ENCODE measurements around the gene EXOC3L1. TPM values are rescaled to one million over a fixed set of nuclear protein-coding genes. Genes with fewer than 3 reads are reported as not detected.

The EXOC3L1 gene
- total and polyA plus RNA-seq, 2 of the 4 experiments (the other 2 are of a cell fraction): not detected

DNA sequence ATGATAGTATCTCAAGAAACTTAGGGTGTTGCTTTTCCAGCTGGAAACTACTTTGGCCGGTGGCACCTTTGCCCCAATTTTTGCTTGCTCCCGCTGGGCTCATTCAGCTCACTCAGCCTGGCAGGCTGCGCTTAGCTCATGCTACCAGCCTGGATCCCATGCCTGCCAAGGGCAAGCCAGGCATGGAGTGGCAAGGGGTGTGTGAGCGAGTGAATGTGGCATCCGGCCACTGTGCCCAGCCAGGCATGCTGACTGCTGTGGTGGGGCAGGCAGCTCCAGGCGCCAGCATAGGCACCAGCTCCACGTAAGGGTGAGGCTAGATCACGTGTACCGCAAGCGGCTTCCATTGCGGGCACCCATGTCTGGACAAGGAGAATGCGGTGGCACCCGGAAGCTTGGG lies 48.5 kb downstream of the EXOC3L1 start:
- Histone ChIP-seq H3K4me2 (ENCODE audit: low read depth, low read length) (no peak overlapping the region), H3K4me1 (ENCODE audit: control insufficient read depth, insufficient read depth, low read length) (no peaks in the 10 kb centered on the region), H2BK15ac (ENCODE audit: low read depth, low read length) (no peak overlapping the region), H3K79me1 (ENCODE audit: low read depth in 1 of 2, low read length in 2 of 2) (peaks cover 0 to 2% of the 10 kb centered on the region in 2 experiments; a peak in 1 of 4 replicates), H4K8ac (ENCODE audit: low read depth in 2 of 2, low read length in 2 of 2) (no peak overlapping the region), H4K5ac (ENCODE audit: low read depth, low read length) (no peak overlapping the region), H2BK120ac (ENCODE audit: low read depth, low read length) (no peak overlapping the region), H2BK5ac (ENCODE audit: low read depth, low read length, poor library complexity, severe bottlenecking) (no peak overlapping the region), H3K56ac (ENCODE audit: extremely low read depth, insufficient read depth, low read length) (no peak overlapping the region), H3K18ac (ENCODE audit: low read depth, low read length) (no peak overlapping the region), H2BK20ac (ENCODE audit: low read depth, low read length) (no peak overlapping the region), H3K4ac (ENCODE audit: low read depth, low read length) (no peak overlapping the region), H4K91ac (ENCODE audit: insufficient read depth, low read depth, low read length) (no peak overlapping the region), H2AFZ (replicated peaks; ENCODE audit: low read length, poor library complexity) (no peak overlapping the region), H3K9me1 (ENCODE audit: insufficient read depth, low read length) (no peaks in the 10 kb centered on the region; the same call in 1 of the 2 replicates), H3K36me3 (ENCODE audit: control insufficient read depth, insufficient read depth, low read length) (peaks cover 63% of the 10 kb centered on the region), H3K9me3 (ENCODE audit: control insufficient read depth, insufficient read depth, low read length) (no peaks in the 10 kb centered on the region), H2AK5ac (ENCODE audit: low read depth, low read length) (no peak overlapping the region), H2AK9ac (replicated peaks; ENCODE audit: low read depth, low read length, poor library complexity) (no peak overlapping the region), H4K20me1 (ENCODE audit: insufficient read depth, low read length) (no peaks in the 10 kb centered on the region; the same call in 1 of the 2 replicates), H3K27me3 (ENCODE audit: control insufficient read depth, insufficient read depth, low read length) (no peaks in the 10 kb centered on the region), H3K23ac (ENCODE audit: low read depth, low read length) (no peak overlapping the region), H3K4me3 (ENCODE audit: insufficient read depth, low read depth, low read length) (no peak overlapping the region), H3K27ac (ENCODE audit: insufficient read depth, low read length) (no peak overlapping the region), H3K9ac (ENCODE audit: low read depth, low read length) (no peak overlapping the region), H3K14ac (replicated peaks; ENCODE audit: low read depth, low read length) (no peak overlapping the region)
- no TSS peak for BruUV-seq (replicated peaks)
- ATAC-seq (ENCODE audit: low read depth): no peak
- WGBS, 2 experiments (ENCODE audit: extremely low coverage in 2 of 2, insufficient read length in 1 of 2): 98% methylated on average over 7 of the region's 13 CpGs; no CpG with 5 or more reads in 1 of the 2 experiments
- ChIA-PET POLR2A (ENCODE audit: unreplicated experiment) (no interaction called here), CTCF (no interaction called here)
- dilution Hi-C loops (cut with HindIII; ENCODE audit: low sequenced_read_pairs, unreplicated experiment) (no loop called here), intact Hi-C loops (cut with micrococcal nuclease) (no loop called here), in situ Hi-C loops (cut with MboI; ENCODE audit: low sequenced_read_pairs) (no loop called here)
- TF ChIP-seq, protein P1, sequence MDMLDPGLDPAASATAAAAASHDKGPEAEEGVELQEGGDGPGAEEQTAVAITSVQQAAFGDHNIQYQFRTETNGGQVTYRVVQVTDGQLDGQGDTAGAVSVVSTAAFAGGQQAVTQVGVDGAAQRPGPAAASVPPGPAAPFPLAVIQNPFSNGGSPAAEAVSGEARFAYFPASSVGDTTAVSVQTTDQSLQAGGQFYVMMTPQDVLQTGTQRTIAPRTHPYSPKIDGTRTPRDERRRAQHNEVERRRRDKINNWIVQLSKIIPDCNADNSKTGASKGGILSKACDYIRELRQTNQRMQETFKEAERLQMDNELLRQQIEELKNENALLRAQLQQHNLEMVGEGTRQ (IDR thresholded peaks at IDR 0.05; ENCODE audit: low read depth, low read length): no peak
- no peak for TF ChIP-seq MXI1 (IDR thresholded peaks at IDR 0.05; ENCODE audit: borderline replicate concordance, low read depth, low read length)
- TF ChIP-seq, protein P2, sequence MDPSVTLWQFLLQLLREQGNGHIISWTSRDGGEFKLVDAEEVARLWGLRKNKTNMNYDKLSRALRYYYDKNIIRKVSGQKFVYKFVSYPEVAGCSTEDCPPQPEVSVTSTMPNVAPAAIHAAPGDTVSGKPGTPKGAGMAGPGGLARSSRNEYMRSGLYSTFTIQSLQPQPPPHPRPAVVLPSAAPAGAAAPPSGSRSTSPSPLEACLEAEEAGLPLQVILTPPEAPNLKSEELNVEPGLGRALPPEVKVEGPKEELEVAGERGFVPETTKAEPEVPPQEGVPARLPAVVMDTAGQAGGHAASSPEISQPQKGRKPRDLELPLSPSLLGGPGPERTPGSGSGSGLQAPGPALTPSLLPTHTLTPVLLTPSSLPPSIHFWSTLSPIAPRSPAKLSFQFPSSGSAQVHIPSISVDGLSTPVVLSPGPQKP (IDR thresholded peaks at IDR 0.05; ENCODE audit: borderline replicate concordance, low read depth, low read length): no peak
- TF ChIP-seq MAFK (IDR thresholded peaks at IDR 0.05; ENCODE audit: low read depth, low read length): no peak
- no peak for TF ChIP-seq RAD21 (IDR thresholded peaks at IDR 0.05; ENCODE audit: low read length)
- TF ChIP-seq, protein P3, sequence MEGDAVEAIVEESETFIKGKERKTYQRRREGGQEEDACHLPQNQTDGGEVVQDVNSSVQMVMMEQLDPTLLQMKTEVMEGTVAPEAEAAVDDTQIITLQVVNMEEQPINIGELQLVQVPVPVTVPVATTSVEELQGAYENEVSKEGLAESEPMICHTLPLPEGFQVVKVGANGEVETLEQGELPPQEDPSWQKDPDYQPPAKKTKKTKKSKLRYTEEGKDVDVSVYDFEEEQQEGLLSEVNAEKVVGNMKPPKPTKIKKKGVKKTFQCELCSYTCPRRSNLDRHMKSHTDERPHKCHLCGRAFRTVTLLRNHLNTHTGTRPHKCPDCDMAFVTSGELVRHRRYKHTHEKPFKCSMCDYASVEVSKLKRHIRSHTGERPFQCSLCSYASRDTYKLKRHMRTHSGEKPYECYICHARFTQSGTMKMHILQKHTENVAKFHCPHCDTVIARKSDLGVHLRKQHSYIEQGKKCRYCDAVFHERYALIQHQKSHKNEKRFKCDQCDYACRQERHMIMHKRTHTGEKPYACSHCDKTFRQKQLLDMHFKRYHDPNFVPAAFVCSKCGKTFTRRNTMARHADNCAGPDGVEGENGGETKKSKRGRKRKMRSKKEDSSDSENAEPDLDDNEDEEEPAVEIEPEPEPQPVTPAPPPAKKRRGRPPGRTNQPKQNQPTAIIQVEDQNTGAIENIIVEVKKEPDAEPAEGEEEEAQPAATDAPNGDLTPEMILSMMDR (conservative IDR thresholded peaks at IDR 0.05; ENCODE audit: low read depth, low read length): no peak
- TF ChIP-seq CEBPB (IDR thresholded peaks at IDR 0.05; ENCODE audit: low read depth, low read length): no peak
- TF ChIP-seq MAZ (IDR thresholded peaks at IDR 0.05; ENCODE audit: borderline replicate concordance, low read depth, low read length): no peak
- no peak for TF ChIP-seq NFE2L2 (IDR thresholded peaks at IDR 0.05; ENCODE audit: low read depth, low read length)
- TF ChIP-seq RFX5 (IDR thresholded peaks at IDR 0.05; ENCODE audit: low read depth, low read length): no peak
- TF ChIP-seq BHLHE40 (IDR thresholded peaks at IDR 0.05; ENCODE audit: low read depth, low read length): no peak
- TF ChIP-seq SMC3 (IDR thresholded peaks at IDR 0.05; ENCODE audit: low read depth, low read length): no peak
- TF ChIP-seq CHD1 (IDR thresholded peaks at IDR 0.05; ENCODE audit: low read depth, low read length): no peak
- TF ChIP-seq POLR2A (IDR thresholded peaks at IDR 0.05; ENCODE audit: low read depth, low read length): no peak
- TF ChIP-seq RCOR1 (IDR thresholded peaks at IDR 0.05; ENCODE audit: insufficient replicate concordance, low read length): no peak
- no peak for TF ChIP-seq FOS (IDR thresholded peaks at IDR 0.05; ENCODE audit: low read depth, low read length)
- no peak for DNase-seq
